ENCODE results near the gene MT1G.
"Not testable (repeated sequence)": the region's sequence is repeated elsewhere in the genome, so short reads cannot be mapped to it uniquely, and the experiment has no call there.

Gene MT1G

DNA sequence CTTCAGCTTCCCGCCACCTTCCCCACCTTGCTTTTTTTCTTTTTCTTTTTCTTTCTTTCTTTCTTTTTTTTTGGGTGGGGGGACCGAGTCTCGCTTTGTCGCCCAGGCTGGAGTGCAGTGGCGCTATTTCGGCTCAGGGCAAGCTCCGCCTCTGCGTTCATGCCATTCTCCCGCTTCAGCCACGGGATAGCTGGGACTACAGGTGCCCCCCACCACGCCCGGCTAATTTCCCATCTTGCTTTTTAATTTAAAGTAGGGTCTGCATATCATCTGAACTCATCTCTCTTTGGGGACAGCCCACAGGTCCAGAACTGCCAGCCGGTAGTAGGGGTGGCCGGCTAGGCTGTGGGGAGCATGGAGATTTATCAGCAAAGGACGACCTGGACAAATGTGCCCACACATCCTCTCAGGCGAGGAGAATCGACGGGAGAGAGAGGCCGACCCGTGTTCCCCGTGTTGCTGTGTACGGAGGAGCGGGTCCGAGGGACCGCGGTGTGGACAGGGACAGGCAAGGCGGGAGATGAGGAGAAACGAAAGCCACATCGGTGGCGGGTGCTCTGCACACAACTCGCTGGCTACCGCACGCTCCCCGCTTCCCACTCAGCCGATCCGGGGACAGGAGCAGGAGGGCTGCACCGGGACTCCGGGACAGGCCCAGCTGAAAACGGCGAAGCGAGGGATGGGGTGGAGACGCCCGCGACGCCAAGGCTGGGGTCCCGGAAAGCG, 33.0 kb downstream of the MT1G start:
- no peak for DNase-seq

DNA sequence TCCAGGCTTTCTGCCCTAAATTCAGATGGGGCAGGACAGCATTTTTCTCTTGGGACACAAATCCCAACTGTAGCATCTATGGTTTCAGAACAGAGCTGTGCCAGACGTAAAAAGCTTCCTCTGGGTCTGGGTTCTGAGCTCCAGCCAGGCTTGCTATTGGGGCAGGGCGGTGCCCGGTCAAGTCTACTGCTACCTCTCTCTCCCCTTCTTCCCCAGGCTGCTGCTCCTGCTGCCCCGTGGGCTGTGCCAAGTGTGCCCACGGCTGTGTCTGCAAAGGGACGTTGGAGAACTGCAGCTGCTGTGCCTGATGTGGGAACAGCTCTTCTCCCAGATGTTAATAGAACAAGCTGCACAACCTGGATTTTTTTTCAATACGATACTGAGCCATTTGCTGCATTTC, 34.3 kb downstream of the MT1G start:
- no peak for DNase-seq

DNA sequence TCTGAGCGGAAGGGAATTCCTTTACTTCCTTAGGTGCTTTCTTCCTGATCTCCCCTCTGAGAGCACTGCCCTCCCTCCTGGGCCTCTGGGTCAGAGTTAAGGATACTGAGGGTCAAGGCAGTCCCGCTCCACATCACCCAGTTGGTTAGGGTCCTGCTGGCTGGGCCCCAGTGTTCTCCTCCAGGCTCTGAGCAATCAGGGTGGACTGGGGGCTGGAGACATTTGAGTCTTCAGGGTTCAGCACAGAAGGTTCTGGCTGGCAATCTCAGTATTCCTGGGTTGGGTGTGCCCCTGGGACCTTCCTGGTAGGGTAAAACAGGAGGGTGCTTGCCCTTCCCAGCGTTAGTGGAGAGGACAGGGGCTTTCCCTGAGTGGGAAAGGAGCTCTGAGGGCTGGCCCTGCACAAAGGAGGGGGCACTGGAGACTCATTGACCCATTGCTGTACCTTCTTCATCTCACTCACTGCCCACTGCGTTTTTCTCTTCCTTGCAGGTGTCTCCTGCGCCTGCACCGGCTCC, 35.0 kb downstream of the MT1G start:
- DNase-seq, result no peak

DNA sequence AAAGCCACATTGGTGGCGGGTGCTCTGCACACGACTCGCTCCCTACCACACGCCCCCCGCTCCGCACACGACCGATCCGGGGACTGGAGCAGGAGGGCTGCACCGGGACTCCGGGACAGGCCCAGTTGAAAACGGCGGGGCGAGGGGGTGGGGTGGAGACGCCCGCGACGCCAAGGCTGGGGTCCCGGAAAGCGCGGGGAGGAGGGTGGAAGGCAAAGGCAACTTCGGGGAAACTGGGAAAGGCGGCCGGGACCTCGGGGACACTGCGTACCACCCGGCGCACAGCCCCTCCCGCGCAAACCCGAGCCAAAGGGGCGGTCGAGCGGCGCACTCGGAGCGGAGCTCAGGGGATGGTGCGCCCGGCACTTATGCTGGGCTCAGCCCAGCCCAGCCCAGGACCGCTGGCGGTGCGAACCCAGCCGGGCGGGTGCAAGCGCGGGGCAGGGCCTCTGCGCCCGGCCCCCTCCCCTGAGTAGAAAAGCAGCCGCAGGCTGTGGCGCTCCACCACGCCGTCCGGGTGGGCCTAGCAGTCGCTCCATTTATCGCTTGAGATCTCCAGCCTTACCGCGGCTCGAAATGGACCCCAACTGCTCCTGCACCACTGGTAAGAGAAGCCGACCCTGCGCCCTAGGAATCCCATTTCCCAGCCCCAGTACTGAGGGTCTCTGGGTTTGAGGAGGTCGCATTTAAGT, 35.6 kb downstream of the MT1G start, which contains the start of gene MT1M:
TSS of gene MT1M (plus strand) at position 504 of the 692 bp plus-strand sequence. CDS start at position 577, 73 bp downstream.
- DNase-seq, result no peak

DNA sequence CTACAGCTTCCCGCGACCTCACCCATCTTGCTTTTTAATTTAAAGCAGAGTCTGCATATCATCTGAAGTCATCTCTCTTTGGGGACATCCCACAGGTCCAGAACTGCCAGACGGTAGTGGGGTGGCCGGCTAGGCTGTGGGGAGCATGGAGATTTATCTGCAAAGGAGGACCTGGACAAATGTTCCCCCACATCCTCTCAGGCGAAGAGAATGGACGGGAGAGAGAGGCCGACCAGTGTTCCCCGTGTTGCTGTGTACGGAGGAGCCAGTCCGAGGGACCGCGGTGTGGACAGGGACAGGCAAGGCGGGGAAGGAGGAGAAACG, 36.1 kb downstream of the MT1G start:
- no peak for DNase-seq

DNA sequence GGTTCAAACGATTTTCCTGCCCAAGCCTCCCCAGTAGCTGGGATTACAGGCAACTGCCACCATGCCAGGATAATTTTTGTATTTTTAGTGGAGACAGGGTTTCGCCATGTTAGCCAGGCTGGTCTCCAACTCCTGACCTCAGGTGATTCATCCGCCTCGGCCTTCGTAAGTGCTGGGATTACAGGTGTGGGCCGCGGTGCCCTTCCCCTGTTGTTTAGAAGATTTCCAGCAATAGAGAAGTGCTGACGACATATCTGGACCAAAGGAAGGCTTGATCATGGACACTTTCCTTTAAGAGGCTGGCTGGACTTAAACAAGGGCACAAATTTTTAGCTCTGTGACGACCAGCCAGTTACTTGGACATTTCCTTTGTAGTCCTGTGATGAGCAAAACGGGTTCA, 36.7 kb downstream of the MT1G start:
- no peak for DNase-seq

DNA sequence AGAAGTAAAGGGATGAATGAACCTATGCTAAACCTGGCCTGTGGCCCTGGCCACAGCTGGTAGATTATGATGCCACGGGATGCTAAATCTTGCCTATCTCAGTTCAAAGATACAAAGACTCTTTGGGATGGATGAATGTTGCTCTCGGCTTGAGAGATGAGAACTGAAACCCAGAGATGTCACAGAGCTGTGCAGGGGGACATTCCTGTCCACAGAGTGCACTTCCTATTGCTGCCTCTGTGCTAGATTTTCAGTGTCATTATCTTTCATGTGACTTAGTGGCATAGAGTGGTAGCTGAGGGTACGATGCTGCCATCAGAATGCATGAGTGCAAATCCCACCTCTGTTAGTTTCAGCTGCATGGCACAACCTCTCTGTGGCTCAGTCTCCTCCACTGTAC, 37.7 kb downstream of the MT1G start:
- DNase-seq, result no peak

DNA sequence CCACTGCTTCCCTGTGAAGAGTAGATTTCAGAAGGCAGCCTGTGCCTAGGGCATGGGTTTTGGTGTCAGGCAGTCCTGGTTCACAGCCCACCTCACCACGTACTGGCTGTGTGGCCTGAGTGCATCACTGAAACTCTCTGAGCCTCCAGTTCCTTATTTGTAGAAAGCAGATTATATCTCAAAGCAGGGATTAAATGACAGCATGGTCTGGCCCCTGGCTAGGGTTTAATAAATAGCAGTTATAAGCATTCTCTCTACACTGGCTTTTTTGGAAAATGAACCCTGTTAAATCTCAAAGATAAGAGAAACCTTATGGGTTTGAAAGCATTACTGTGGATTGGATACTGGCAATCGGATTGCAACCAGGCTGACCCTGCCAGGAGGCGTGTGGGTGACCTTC, 38.3 kb downstream of the MT1G start:
- no peak for DNase-seq

DNA sequence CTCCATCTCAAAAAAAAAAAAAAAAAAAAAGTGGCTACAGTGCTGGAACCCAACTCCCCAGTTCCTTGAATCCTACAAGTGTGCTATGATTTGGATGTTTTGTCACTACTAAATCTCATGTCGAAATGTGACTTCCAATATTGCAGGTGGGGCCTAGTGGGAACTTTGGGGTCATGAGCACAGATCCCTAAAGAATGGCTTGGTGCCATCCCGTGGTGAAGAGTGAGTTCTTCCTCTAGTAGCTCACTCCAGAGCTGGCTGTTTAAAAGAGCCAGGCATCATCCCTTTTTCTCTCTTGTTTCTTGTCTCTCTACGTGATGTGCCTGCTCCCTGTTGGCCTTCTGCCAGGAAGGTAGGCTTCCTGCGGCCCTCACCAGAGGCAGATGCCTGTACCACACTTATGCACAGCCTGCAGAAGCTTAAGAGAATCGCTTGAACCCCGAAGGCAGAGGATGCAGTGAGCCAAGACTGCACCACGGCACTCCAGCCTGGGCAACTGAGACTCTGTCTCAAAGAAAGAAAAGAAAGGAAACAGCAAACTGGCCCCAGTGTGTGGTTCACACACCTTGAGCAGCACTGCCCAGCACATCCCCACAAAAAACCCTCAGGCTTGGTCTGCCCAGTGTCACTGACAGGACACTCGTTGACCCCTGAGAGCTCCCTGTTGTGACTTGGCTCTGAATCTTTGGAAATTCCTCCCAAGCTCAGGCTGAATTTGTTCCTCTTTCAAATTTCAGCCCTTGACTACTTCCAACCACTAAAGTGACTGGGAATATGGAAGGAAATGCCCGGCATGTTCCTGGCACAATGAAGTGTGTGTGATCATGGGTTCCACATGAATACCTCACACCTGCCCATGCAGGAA, 39.1 kb downstream of the MT1G start:
- no peak for DNase-seq

DNA sequence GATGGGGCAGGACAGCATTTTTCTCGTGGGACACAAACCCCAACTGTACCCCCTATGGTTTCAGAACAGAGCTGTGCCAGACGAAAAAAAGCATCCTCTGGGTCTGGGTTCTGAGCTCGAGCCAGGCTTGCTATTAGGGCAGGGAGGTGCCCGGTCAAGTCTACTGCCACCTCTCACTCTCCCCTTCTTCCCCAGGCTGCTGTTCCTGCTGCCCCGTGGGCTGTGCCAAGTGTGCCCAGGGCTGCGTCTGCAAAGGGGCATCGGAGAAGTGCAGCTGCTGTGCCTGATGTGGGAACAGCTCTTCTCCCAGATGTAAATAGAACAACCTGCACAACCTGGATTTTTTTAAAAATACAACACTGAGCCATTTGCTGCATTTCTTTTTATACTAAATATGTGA, 41.2 kb downstream of the MT1G start:
- no peak for DNase-seq

DNA sequence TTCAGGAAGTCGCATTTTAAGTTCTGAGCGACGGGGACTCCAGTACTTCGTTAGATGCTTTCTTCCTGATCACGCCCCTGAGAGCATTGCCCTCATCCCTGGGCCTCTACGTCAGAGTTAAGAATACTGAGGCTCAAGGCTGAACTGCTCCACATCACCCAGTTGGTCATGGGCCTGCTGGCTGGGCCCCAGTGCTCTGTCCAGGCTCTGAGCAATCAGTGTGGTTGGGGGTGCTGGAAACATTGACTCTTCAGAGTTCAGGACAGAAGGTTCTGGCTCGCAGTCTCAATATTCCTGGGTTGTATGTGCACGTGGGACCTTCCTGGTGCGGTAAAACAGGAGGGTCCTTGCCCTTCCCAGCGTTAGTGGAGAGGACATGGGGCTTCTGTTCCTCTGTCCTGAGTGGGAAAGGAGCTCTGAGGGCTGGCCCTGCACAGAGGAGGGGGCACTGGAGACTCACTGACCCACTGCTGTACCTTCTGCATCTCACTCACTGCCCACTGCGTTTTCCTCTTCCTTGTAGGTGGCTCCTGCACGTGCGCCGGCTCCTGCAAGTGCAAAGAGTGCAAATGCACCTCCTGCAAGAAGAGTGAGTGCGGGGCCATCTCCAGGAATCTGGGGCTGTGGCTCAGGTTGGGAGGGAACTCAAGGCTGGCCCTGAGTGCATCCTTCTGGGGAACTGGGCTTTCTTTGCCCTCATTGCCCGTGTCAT, 41.8 kb downstream of the MT1G start:
- no peak for DNase-seq

DNA sequence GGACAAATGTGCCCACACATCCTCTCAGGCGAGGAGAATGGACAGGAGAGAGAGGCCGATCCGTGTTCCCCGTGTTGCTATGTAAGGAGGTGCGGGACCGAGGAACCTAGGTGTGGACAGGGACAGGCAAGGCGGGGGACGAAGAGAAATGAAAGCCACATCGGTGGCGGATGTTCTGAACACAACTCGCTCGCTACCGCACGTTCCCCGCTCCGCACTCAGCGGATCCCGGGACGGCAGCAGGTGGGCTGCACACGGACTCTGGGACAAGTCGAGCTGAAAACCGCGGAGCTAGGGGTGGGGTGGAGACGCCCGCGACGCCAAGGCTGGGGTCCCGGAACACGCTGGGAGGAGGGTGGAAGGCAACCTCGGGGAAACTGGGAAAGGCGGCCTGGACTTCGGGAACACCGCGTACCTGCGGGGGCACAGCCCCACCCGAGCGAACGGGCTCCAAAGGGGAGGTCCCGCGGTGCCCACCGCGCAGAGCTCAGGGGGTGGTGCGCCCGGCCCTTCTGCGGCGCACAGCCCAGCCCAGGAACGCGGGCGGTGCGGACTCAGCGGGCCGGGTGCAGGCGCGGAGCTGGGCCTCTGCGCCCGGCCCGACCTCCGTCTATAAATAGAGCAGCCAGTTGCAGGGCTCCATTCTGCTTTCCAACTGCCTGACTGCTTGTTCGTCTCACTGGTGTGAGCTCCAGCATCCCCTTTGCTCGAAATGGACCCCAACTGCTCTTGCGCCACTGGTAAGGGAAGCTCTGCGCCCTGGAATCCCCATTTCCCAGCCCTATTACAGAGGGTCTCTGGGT, 42.5 kb downstream of the MT1G start, which contains the start of gene MT1E:
TSS of gene MT1E (plus strand) at position 642 of the 803 bp plus-strand sequence. CDS start at position 713, 71 bp downstream.
- peak; percentile 72 for DNase-seq

DNA sequence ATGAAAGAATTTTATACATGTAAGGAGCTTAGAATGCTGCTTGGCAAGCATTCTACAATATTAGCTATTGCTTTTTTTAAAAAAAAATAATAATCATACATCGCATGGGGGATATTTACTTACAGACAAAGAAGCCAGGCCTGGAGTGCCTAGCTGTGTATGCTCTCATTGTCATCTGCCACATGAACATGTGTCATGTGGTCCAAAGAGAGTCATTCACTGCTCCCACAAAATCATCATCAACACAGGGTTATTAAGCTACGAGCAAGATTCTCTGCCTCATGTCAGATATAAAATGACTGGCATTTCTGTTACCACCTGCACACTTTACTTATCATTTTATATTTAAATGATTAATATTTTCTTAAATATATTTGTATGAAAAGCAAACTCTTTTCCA, 44.2 kb downstream of the MT1G start:
- DNase-seq, result no peak

DNA sequence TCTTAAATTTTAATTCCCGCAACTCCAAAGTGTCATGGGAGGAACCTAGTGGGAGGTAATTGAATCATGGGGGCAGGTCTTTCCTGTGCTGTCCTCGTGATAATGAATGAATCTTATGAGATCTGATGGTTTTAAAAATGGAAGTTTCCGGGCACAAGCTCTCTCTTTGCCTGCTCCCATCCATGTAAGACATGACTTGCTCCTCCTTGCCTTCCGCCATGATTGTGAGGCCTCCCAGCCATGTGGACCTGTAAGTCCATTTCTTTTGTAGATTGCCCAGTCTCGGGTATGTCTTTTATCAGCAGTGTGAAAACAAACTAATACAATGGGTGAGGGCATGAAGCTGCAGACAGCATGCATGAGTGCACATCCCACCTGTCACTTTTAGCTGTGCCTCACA, 44.7 kb downstream of the MT1G start:
- DNase-seq, result not testable (repeated sequence)

DNA sequence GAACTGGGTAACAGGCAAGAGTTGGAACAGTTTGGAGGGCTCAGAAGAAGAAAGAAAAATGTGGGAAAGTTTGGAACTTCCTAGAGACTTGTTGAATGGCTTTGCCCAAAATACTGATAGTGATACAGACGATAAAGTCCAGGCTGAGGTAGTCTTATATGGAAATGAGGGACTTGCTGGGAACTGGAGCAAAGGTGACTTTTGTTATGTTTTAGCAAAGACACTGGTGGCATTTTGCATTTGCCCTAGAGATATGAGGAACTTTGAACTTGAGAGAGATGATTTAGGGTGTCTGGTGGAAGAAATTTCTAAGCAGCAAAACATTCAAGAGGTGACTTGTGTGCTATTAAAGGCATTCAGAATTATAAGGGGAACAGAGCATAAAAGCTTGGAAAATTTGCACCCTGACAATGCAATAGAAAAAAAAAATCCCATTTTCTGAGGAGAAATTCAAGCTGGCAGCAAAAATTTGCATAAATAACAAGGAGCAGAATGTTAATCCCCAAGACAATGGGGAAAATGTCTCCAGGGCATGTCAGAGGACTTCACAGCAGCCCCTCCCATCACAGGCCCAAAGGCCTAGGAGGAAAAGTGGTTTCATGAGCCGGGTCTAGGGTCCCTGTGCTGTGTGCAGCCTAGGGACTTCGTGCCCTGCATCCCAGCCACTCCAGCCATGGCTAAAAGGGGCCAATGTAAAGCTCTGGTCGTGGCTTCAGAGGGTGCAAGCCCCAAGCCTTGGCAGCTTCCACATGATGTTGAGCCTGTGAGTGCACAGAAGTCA, 46.0 kb downstream of the MT1G start:
- DNase-seq, result not testable (repeated sequence)

DNA sequence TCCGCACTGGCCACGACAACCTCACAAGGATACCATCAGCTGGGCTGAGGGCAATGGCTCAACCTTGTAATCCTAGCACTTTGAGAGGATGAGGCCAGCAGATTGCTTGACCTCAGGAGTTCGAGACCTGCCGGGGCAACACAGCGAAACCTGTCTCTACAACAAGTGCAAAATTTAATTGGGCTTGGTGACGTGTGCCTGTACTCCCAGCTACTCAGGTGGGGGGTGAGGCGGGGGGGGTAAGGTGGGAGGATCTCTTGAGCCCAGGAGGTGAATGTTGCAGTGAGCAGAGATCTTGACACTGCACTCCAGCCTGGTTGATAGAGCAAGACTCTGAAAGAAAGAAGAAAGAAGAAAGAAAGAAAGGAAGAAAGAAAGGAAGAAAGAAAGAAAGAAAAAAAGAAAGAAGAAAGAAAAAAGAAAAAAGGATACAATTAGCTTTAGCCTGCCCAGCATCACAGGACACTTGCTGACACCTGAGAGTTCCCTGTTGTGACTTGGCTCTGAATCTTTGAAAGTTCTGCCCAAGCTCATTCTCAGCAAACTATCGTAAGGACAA, 47.4 kb downstream of the MT1G start:
- DNase-seq, result no peak

DNA sequence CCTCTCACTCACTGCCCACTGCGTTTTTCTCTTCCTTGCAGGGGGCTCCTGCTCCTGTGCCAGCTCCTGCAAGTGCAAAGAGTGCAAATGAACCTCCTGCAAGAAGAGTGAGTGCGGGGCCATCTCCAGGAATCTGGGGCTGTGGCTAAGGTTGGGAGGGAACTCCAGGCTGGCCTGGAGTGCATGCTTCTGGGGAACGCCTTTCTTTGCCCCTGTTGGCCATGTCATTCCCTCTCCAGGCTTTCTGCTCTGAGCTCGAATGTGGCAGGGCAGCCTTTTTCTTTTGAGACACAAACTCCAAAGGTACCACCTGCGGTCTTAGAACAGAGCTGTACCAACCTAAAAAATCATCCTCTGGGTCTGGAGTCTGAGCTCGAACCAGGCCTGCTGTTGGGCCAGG, 49.7 kb downstream of the MT1G start:
- no peak for DNase-seq

DNA sequence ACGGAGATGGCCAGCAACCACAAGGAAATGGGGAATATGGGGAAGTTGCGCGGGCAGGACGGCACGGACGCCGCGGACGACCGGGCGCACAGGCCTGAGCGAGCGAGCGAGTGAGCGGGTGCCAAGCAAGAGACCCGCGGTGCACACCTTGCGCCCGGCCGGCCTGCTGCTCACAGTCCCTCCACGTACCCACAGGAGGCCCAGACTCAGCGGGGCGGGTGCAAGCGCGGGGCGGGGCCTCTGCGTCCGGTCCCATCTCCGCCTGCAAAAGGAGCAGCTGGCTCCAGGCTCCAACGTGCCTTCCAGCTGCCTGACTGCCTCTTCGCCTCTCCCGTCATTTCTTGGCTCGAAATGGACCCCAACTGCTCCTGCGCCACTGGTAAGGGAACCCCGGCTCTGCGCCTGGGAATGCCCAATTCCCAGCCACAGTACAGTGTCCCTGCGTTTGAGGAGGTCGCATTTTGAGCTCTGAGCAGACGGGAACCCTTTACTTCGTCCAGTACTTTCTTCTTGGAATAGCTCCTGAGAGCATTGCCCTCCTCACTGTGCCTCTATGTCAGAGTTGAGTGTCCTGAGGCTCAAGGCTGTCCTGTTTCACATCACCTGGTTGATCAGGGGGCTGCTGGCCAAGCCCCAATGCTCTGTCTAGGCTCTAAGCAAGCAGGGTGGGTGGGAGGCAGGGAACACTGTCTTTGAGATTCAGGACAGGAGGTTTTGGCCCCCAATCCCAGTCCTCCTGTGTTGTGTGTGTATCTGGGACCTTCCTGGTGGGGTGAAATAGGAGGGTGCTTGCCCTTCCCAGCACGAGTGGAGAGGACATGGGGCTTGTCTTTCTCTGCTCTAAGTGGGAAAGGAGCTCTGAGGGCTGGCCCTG, 50.4 kb downstream of the MT1G start:
- peak; percentile 73 for DNase-seq

All from activated CD4-positive, alpha-beta T cell treated with anti-CD3 and anti-CD28 coated beads, Interleukin-2, Interleukin-6, amounts not matched to agents 100 ng/mL and 50 ng/mL, durations not matched to agents 16 hours and 8 hours (primary cell).